ENCODE results near the gene GJB2.
"Not testable (repeated sequence)": the region's sequence is repeated elsewhere in the genome, so short reads cannot be mapped to it uniquely, and the experiment has no call there.

GJB2 gene

DNA sequence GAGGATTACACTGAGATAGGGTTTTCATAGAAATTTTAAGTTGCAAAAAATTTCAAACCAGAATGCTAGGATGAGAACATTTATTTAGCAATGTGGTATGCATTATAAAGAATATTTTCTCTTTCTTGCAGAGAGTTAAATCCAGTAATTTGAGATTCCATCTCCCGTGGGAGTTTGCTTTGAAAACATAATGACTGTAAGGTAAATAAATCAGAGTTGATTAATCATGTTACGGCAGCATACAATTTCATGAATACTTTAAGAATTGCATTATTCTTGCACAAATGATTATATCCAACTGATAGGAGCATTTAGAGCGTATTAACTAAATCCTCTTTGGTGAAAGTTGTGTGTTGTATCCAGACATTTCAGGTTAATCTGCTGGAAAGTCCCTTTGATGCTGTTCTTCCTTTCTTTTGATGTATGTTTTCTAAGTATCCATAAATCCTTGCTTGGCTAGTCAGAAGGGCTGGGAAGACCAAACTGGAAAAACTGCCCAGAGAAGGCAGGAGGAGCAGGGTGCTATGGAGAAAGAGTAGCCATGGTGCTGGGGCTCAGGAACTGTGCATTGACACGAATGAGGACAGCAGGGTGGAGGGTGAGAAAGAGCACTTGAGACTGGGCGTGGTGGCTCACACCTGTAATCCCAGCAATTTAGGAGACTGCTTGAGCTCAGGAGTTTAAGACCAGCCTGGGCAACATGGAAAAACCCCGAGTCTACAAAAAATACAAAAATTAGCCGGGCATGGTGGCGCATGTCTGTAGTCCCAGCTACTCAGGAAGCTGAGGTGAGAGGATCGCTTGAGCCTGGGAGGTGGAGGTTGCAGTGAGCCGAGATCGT lies 27.1 kb downstream of the GJB2 start:
- DNase-seq, result no peak

GRCh38 chr13:20161951-20162300 lies 30.8 kb downstream of the GJB2 start:
- no peak for DNase-seq

DNA sequence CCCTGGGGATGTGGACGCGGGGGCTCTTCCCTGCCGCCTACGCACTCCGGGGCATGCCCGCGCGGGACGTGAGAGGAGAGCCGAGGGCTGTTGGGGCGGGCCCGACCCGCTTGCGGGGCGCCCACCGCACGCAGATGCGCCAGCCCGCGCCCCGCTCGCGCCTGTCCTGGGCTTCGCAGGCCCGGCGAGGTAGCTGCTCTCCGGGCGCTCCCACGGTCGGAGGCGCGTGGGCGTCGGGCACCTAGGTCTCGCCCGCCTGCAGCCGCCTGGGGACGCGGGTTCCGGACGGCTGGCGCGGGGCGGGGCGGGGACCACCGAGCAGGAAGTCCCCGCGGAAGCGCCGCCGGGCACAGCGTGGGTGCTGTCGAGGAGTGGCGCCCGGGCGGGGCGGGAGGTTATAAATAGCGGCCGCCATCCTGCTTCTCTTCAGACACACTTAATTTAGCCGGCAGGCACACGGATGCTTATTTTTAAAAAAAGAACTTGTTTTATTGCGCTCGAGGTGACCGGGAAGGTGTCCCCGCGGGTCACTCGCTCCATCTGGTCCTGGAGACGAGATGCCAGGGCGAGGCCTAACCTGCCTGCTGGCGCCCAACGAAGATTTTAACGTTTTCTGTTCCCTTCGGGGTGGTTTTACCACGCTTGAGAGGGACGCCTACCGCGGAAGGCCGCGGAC lies 31.3 kb downstream of the GJB2 start:
- peak; percentile 33 for DNase-seq

GRCh38 chr13:20160306-20161274 lies 32.1 kb downstream of the GJB2 start, which contains the start of gene GJA3:
Gene GJA3 (minus strand): TSS chr13:20161052. CDS start chr13:20143288, 17,764 bp downstream.
- DNase-seq, result peak; percentile 29

- DNase-seq, result no peak
Measured at GRCh38 chr13:20159646-20160305, 33.0 kb downstream of the GJB2 start.

GRCh38 chr13:20157151-20157796 lies 35.5 kb downstream of the GJB2 start:
- DNase-seq, result no peak

- no peak for DNase-seq
Measured at GRCh38 chr13:20156702-20157101, 36.0 kb downstream of the GJB2 start.

GRCh38 chr13:20153290-20153689 lies 39.4 kb downstream of the GJB2 start:
- DNase-seq, result not testable (repeated sequence)

DNA sequence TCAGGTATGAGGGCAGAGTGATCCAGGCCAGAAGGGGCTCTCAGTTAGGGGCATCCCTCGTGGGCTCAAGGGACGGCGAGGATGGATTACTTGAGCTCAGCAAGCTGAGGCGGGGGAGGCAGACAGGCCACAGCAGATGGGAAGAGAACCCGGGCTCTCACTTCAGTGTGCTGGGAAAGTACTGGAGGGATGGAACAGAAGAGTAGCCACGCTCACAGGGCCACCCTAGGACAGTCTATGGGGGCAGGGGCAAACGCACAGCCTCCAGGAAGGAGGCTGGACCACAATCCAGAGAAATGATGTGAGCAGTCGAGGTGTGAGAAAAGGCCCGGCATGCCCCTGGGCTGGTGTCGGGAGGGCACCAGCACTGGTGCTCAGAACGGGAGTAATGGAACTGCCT lies 41.1 kb downstream of the GJB2 start:
- no peak for DNase-seq

GRCh38 chr13:20151016-20151415 lies 41.7 kb downstream of the GJB2 start:
- DNase-seq, result no peak

GRCh38 chr13:20150561-20150960 lies 42.2 kb downstream of the GJB2 start:
- no peak for DNase-seq

- DNase-seq, result no peak
Measured at GRCh38 chr13:20149762-20150161, 43.0 kb downstream of the GJB2 start.

GRCh38 chr13:20148501-20149183 lies 44.1 kb downstream of the GJB2 start:
- DNase-seq, result no peak

GRCh38 chr13:20146381-20146780 lies 46.4 kb downstream of the GJB2 start:
- no peak for DNase-seq

DNA sequence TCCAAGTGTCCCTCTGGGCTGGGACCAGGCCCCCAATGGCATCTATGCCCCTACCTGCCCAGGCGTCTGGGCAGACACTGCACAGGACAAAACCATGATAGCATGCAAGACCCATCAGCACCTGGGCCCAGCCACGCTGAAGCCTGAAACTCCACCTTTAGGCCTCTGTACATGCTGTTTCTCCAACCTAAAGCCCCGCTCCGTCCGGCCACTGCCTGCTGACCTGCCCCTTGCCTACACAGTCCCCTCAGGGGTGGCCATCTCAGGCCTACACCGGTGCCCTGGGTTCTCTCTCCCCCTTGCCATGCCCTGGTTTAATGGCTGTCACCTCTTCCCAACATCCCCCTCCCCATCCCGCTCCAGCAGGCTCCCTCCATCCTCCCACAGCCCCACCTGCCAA lies 47.2 kb downstream of the GJB2 start:
- no peak for DNase-seq

DNA sequence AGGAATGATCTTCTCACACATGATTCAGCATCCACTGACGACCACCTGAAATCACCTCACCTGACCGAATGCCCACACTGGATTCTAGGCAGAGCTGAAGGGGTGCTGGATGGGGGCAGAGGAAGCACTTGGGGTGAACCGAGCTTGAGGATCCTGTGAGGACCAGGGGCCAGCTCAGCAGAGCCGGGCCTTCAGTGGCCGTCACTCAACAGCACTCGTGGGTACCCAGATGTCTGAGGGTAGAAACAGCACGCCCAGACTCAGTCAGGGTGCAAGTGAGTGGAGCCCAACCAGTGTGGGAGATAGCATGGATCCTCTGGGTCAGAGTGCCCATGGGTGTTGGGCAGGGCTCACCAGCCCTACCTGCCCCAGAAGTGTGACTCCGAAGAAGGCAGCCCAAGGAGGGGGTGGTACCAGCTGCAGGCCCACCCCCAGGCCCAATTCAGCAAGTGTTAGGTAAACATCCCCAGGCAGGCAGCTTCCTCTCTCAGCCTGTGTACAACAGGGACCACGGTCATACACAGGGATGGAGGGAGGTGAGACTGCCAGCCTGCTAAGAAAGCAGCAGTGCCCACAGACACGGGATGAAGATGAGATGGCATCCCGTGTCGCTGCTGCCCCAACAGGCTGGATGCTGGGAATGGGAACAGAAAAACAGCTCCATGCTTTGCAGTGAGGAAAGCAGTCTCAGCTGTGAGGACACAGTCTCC lies 48.4 kb downstream of the GJB2 start:
- DNase-seq, result no peak

GRCh38 chr13:20142927-20143480 lies 49.7 kb downstream of the GJB2 start:
- no peak for DNase-seq

GRCh38 chr13:20142023-20142926 lies 50.5 kb downstream of the GJB2 start:
- DNase-seq, result no peak

All from central memory CD4-positive, alpha-beta T cell (primary cell).